ENCODE results near the gene BAG5. TPM values are rescaled to one million over a fixed set of nuclear protein-coding genes. Genes with fewer than 3 reads are reported as not detected.

Gene BAG5
- total RNA-seq, 4 donors from 2014 or later, result 13.8 to 43.6 (median 33.1) TPM

- Histone ChIP-seq H3K4me3 (no peak overlapping the region), H3K4me1 (peaks cover 4 to 26% of the 10 kb centered on the region in 2 donors), H3K27ac (peak overlapping the region; percentile 64 to 84), H3K36me3 (no peaks in the 10 kb centered on the region), H3K27me3 (no peaks in the 10 kb centered on the region), H3K9me3 (no peaks in the 10 kb centered on the region)
- TF ChIP-seq CTCF (IDR thresholded peaks at IDR 0.05) (no peak), POLR2A (IDR thresholded peaks at IDR 0.05) (no peak)
- intact Hi-C loops (cut with DNase I; ENCODE audit: low total_unique reads), result no loop called here
- peak; percentile 53 for DNase-seq
Observed at GRCh38 chr14:103517721-103518421, 44.6 kb downstream of the BAG5 start.

GRCh38 chr14:103517174-103517566 is 45.3 kb downstream of the BAG5 start:
- H3K4me3 ChIP-seq, result no peak overlapping the region
- H3K9me3 ChIP-seq, result no peaks in the 10 kb centered on the region
- H3K36me3 ChIP-seq, result no peaks in the 10 kb centered on the region
- no peaks in the 10 kb centered on the region for H3K27me3 ChIP-seq
- peaks cover 4 to 29% of the 10 kb centered on the region in 2 donors for H3K4me1 ChIP-seq
- no peak overlapping the region for H3K27ac ChIP-seq
- no peak for DNase-seq
- TF ChIP-seq POLR2A (IDR thresholded peaks at IDR 0.05) (no peak), CTCF (IDR thresholded peaks at IDR 0.05) (no peak)
- intact Hi-C loops (cut with DNase I; ENCODE audit: low total_unique reads), result no loop called here

GRCh38 chr14:103516426-103517173 is 45.9 kb downstream of the BAG5 start:
- H3K4me1 ChIP-seq, result peaks cover 4 to 29% of the 10 kb centered on the region in 2 donors
- no peaks in the 10 kb centered on the region for H3K27me3 ChIP-seq
- TF ChIP-seq CTCF (IDR thresholded peaks at IDR 0.05) (no peak), POLR2A (IDR thresholded peaks at IDR 0.05) (no peak)
- H3K9me3 ChIP-seq, result no peaks in the 10 kb centered on the region
- no peaks in the 10 kb centered on the region for H3K36me3 ChIP-seq
- no peak overlapping the region for H3K4me3 ChIP-seq
- no peak for DNase-seq
- intact Hi-C loops (cut with DNase I; ENCODE audit: low total_unique reads), result no loop called here
- no peak overlapping the region for H3K27ac ChIP-seq

- Histone ChIP-seq H3K27me3 (no peaks in the 10 kb centered on the region), H3K4me1 (peaks cover 4 to 29% of the 10 kb centered on the region in 2 donors), H3K27ac (no peak overlapping the region), H3K36me3 (no peaks in the 10 kb centered on the region), H3K4me3 (no peak overlapping the region), H3K9me3 (no peaks in the 10 kb centered on the region)
- TF ChIP-seq POLR2A (IDR thresholded peaks at IDR 0.05), result no peak
- no peak for TF ChIP-seq CTCF (IDR thresholded peaks at IDR 0.05)
- no peak for DNase-seq
- intact Hi-C loops (cut with DNase I; ENCODE audit: low total_unique reads), result no loop called here
Observed at GRCh38 chr14:103514596-103515421, 47.6 kb downstream of the BAG5 start.

Measured in uterus (tissue), 4 donors.